GM19035 (cell line): Measurements from ENCODE around the gene LRP4.
"Not testable (repeated sequence)": the region's sequence is repeated elsewhere in the genome, so short reads cannot be mapped to it uniquely, and the experiment has no call there.

ENCODE experiments used
- ATAC-seq: cut with Tn5 transposase; IDR thresholded peaks from one replicate; pipeline ENCODE4 v1.9.1; 2021; ENCODE audit not compliant: unreplicated experiment

The LRP4 gene

GRCh38 chr11:46928701-46929100, 10.4 kb upstream of the LRP4 start:
- ATAC-seq = not testable (repeated sequence)

GRCh38 chr11:46927928-46928327, 9.6 kb upstream of the LRP4 start:
- ATAC-seq = not testable (repeated sequence)

DNA sequence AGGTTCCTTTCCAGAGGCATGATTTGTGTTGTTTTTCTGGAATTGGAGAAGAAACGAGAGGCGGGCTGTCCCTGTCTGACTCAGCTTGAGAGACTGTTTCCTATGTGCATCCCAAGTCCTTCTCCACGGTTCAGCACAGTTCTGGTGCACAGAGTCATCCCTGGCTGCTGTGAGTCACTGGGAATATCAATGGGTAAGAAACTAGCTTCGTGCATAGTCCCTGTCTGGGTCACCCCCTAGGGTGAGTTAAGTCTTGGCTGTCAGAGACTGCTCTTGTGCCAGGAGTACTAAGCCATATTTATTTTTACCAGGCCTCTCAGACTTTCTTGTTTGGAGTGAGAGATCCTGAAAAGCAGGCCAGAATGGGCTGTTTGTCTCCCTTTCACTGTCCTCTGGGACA, 2.4 kb upstream of the LRP4 start:
- no peak for ATAC-seq

GRCh38 chr11:46918788-46919513, 601 bp upstream of the LRP4 start:
- no peak for ATAC-seq

DNA sequence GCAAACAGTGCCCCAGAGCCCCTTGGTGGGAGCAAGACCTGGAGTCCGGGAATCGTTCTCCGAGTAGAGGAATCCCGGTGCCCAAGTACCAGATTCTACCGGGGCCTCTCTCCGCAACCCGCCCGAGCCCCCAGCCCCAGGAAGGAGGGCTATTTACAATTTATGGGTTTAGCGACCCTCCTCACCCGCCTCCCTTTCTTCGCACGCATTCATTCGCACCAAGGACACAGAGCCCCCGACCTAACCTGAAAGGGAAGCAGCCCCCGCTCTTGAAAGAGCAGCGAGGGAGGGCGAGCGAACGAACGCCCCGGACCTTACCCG, 628 bp downstream of the LRP4 start:
- ATAC-seq = no peak

GRCh38 chr11:46917109-46917761, 1.1 kb downstream of the LRP4 start:
- no peak for ATAC-seq

GRCh38 chr11:46916286-46917108, 1.9 kb downstream of the LRP4 start:
- ATAC-seq = no peak

- ATAC-seq = no peak
Observed at GRCh38 chr11:46914910-46915309, 3.4 kb downstream of the LRP4 start.

- ATAC-seq = no peak
Observed at GRCh38 chr11:46914363-46914762, 4.0 kb downstream of the LRP4 start.

- ATAC-seq = no peak
Observed at GRCh38 chr11:46913484-46913883, 4.9 kb downstream of the LRP4 start.

GRCh38 chr11:46912526-46913150, 5.7 kb downstream of the LRP4 start:
- ATAC-seq = no peak

- no peak for ATAC-seq
Observed at GRCh38 chr11:46907606-46908005, 10.7 kb downstream of the LRP4 start.

DNA sequence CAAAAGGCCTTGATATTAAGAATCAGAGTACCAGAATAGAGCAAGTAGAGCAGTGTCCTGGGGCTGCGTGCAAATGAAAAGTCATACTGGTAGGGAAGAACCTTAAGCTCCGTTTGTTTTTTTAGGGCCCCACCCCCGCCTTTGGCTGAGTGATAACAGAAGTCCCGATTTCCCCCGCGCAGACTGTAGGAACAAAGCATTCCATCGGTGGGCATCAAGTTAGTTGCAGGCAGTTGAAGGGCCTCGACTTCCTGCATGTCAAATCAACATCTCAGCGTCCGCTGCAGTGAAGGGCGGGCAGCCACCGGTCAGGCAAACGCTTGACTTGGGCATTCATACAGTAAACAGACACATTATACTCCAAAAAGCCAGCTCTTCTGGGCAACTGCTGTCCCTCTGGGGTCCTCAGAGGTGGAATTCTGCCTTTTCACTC, 11.7 kb downstream of the LRP4 start:
- no peak for ATAC-seq

DNA sequence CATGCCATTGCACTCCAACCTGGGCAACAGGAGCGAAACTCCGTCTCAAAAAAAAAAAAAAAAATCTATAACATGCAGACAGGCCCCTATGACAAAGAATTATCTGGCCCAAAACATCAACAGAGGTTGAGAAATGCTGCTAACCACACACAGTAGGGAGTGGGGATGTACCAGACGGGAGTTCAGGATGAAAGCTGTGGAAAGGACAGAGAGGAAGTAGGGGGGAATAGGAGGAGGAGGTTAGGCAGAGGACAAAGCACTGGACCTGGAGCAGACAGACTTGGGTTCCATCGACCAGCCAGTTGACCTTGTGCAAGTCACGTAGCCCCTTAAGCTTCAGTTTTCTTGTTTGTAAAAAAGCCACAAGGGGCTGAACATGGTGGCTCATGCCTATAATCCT, 12.5 kb downstream of the LRP4 start:
- no peak for ATAC-seq

DNA sequence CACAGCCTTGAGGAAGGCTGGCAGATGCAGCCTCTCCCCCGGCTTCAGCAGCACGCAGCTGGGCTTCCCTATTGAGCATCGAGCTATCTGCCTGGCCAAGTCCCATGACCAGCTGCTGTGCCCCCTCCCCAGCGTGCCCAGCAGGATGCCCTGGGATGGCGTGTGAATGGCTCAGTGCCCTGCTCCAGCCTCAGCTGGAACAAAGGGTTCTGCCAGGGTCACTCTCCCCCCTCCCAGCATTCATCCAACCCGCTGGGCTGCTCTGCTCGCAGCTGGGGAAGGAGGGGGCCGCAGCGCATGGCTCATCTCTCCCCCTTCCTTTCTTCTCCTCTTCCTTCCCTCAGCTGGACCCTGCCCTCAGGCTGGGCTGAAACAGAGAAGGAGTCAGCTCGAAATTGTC, 14.5 kb downstream of the LRP4 start:
- ATAC-seq = no peak

- no peak for ATAC-seq
Observed at GRCh38 chr11:46902694-46903093, 15.7 kb downstream of the LRP4 start.

DNA sequence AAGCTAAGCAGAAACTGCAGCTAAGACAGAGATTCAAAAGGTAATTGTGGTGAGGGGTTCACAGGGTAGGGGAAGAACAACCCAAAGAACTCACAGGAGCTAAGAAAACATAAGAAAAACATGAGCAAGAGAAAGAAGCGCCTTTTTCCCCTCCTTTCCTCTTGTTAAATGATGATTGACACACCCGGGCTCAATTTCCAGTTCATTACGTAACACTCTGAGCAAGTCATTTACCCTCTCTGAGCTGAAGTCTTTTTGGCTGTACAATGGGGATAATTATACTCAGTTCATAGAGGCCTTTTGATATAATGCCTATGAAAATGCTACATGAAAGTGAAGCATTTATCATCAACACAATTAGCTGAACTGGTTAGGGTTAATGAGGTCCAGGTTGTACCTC, 17.2 kb downstream of the LRP4 start:
- no peak for ATAC-seq

GRCh38 chr11:46900091-46900746, 18.1 kb downstream of the LRP4 start:
- ATAC-seq = no peak

GRCh38 chr11:46899501-46900025, 18.8 kb downstream of the LRP4 start:
- ATAC-seq = no peak

- no peak for ATAC-seq
Observed at GRCh38 chr11:46898396-46899095, 19.8 kb downstream of the LRP4 start.
